Prostate gland (tissue), 2 donors: Measurements from ENCODE around the gene PCDHA1.

Experiments
- POLR2A ChIP-seq: fragments of 450-650 bp; IDR thresholded peaks from one replicate; pipeline ENCODE4 v1.6.1; 2016; ENCODE audit warnings: antibody characterized with exemption, mild to moderate bottlenecking
- POLR2AphosphoS5 ChIP-seq: sonication (generic); formaldehyde crosslinking; IDR thresholded peaks from one replicate; pipeline ENCODE4 v1.6.1; 2017; ENCODE audit warnings: antibody characterized with exemption
- TF ChIP-seq, protein P1 (sequence below), 4 experiments: fragments of 200-600 bp in 2 of 4; fragments of 450-650 bp in 2 of 4; sonication (generic) in 2 of 4; IDR thresholded peaks; 1 replicate in 3 of 4; 2 replicates in 1 of 4; pipeline ENCODE4 v1.5.1; 2016 to 2019; ENCODE audit warnings: antibody characterized with exemption in 4 of 4, mild to moderate bottlenecking in 2 of 4, moderate library complexity in 2 of 4

DNA sequence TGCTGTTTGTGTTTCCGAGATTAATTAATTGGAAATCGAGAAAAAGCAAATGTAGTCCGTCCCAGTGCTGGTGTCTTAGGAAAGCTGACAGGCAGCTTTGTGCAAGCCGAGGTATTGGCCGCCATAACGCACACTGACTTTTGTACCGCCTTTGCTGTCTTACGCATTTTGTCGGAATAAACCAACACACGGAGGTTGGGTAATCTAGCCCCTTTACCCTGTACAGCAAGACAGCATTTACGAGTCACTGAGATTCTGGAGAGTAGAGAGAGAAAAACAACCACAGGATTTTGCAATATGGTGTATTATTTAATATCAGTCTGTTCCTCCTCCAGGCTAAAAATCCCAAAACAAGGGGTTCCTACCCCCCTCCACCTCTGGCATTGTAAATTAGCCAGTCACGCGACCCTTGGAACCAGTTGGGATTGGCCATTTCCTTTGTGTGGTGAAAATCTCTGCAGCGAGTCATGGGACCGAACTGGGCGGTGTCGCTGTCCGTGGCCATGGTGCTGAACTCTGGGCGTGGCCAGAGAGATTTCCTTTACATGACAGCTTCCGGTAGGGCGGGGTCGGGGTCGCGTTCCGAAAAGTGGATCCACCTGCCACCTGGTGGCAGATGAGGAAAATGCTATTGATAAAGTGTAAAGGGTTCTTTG lies 255.0 kb downstream of the PCDHA1 start:
- TF ChIP-seq POLR2A (no peak), POLR2AphosphoS5 (peak; percentile 73)
- TF ChIP-seq, protein P1, sequence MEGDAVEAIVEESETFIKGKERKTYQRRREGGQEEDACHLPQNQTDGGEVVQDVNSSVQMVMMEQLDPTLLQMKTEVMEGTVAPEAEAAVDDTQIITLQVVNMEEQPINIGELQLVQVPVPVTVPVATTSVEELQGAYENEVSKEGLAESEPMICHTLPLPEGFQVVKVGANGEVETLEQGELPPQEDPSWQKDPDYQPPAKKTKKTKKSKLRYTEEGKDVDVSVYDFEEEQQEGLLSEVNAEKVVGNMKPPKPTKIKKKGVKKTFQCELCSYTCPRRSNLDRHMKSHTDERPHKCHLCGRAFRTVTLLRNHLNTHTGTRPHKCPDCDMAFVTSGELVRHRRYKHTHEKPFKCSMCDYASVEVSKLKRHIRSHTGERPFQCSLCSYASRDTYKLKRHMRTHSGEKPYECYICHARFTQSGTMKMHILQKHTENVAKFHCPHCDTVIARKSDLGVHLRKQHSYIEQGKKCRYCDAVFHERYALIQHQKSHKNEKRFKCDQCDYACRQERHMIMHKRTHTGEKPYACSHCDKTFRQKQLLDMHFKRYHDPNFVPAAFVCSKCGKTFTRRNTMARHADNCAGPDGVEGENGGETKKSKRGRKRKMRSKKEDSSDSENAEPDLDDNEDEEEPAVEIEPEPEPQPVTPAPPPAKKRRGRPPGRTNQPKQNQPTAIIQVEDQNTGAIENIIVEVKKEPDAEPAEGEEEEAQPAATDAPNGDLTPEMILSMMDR (IDR thresholded peaks at IDR 0.05) = peak in 3 of 4 experiments; percentile 66 to 87 (median 69)
